ENCODE results near the gene ROR2. TPM values are rescaled to one million over a fixed set of nuclear protein-coding genes. Genes with fewer than 3 reads are reported as not detected.

ROR2 gene
- total RNA-seq, 1 donor from 2014 or later = 14.9 TPM

- peaks cover 8% of the 10 kb centered on the region for H3K9me3 Mint-ChIP-seq
- DNase-seq (ENCODE audit: low read depth, low spot score) = no peak
- H3K27ac Mint-ChIP-seq (ENCODE audit: unreplicated experiment) = no peak overlapping the region
- H3K27me3 Mint-ChIP-seq (ENCODE audit: low read depth) = no peaks in the 10 kb centered on the region
- H3K4me3 Mint-ChIP-seq = no peak overlapping the region
- H3K36me3 Mint-ChIP-seq (ENCODE audit: low read depth) = peaks cover 4% of the 10 kb centered on the region
- TF ChIP-seq CTCF (conservative IDR thresholded peaks at IDR 0.05) = no peak
- peaks cover 5% of the 10 kb centered on the region for H3K4me1 Mint-ChIP-seq
Measured at GRCh38 chr9:91716815-91717214, 233.2 kb downstream of the ROR2 start.

GRCh38 chr9:91716239-91716638 lies 233.8 kb downstream of the ROR2 start:
- peaks cover 5% of the 10 kb centered on the region for H3K4me1 Mint-ChIP-seq
- H3K27ac Mint-ChIP-seq (ENCODE audit: unreplicated experiment) = no peak overlapping the region
- no peak overlapping the region for H3K4me3 Mint-ChIP-seq
- no peak for TF ChIP-seq CTCF (conservative IDR thresholded peaks at IDR 0.05)
- H3K9me3 Mint-ChIP-seq = peaks cover 8% of the 10 kb centered on the region
- no peaks in the 10 kb centered on the region for H3K27me3 Mint-ChIP-seq (ENCODE audit: low read depth)
- no peak for DNase-seq (ENCODE audit: low read depth, low spot score)
- peaks cover 4% of the 10 kb centered on the region for H3K36me3 Mint-ChIP-seq (ENCODE audit: low read depth)

- TF ChIP-seq CTCF (conservative IDR thresholded peaks at IDR 0.05) = no peak
- DNase-seq (ENCODE audit: low read depth, low spot score) = no peak
- peaks cover 8% of the 10 kb centered on the region for H3K9me3 Mint-ChIP-seq
- peaks cover 5% of the 10 kb centered on the region for H3K4me1 Mint-ChIP-seq
- H3K27ac Mint-ChIP-seq (ENCODE audit: unreplicated experiment) = no peak overlapping the region
- no peaks in the 10 kb centered on the region for H3K27me3 Mint-ChIP-seq (ENCODE audit: low read depth)
- peaks cover 4% of the 10 kb centered on the region for H3K36me3 Mint-ChIP-seq (ENCODE audit: low read depth)
- H3K4me3 Mint-ChIP-seq = no peak overlapping the region
Measured at GRCh38 chr9:91714874-91715615, 235.0 kb downstream of the ROR2 start.

GRCh38 chr9:91714020-91714806 lies 235.8 kb downstream of the ROR2 start:
- no peak for TF ChIP-seq CTCF (conservative IDR thresholded peaks at IDR 0.05)
- peaks cover 8% of the 10 kb centered on the region for H3K9me3 Mint-ChIP-seq
- peaks cover 5% of the 10 kb centered on the region for H3K4me1 Mint-ChIP-seq
- H3K36me3 Mint-ChIP-seq (ENCODE audit: low read depth) = peaks cover 4% of the 10 kb centered on the region
- H3K27ac Mint-ChIP-seq (ENCODE audit: unreplicated experiment) = no peak overlapping the region
- DNase-seq (ENCODE audit: low read depth, low spot score) = peak; percentile 43
- H3K4me3 Mint-ChIP-seq = peak overlapping the region; percentile 64
- no peaks in the 10 kb centered on the region for H3K27me3 Mint-ChIP-seq (ENCODE audit: low read depth)

GRCh38 chr9:91712811-91713210 lies 237.2 kb downstream of the ROR2 start:
- no peak for TF ChIP-seq CTCF (conservative IDR thresholded peaks at IDR 0.05)
- Mint-ChIP-seq H3K27ac (ENCODE audit: unreplicated experiment) (no peak overlapping the region), H3K9me3 (peaks cover 8% of the 10 kb centered on the region), H3K36me3 (ENCODE audit: low read depth) (peaks cover 4% of the 10 kb centered on the region), H3K4me3 (peak overlapping the region; percentile 1), H3K4me1 (peaks cover 5% of the 10 kb centered on the region), H3K27me3 (ENCODE audit: low read depth) (no peaks in the 10 kb centered on the region)
- DNase-seq (ENCODE audit: low read depth, low spot score) = no peak

Data from neural crest cell (in vitro differentiated cells).